Measurements from ENCODE around the gene DRAM1. TPM values are rescaled to one million over a fixed set of nuclear protein-coding genes. Genes with fewer than 3 reads are reported as not detected.
"Not testable (repeated sequence)": the region's sequence is repeated elsewhere in the genome, so short reads cannot be mapped to it uniquely, and the experiment has no call there.

The DRAM1 gene
- polyA plus RNA-seq, 10 donors, result 2.7 to 4.6 (median 4.3) TPM

- no peak for DNase-seq
Measured at GRCh38 chr12:101858361-101858760, 19.0 kb upstream of the DRAM1 start.

DNA sequence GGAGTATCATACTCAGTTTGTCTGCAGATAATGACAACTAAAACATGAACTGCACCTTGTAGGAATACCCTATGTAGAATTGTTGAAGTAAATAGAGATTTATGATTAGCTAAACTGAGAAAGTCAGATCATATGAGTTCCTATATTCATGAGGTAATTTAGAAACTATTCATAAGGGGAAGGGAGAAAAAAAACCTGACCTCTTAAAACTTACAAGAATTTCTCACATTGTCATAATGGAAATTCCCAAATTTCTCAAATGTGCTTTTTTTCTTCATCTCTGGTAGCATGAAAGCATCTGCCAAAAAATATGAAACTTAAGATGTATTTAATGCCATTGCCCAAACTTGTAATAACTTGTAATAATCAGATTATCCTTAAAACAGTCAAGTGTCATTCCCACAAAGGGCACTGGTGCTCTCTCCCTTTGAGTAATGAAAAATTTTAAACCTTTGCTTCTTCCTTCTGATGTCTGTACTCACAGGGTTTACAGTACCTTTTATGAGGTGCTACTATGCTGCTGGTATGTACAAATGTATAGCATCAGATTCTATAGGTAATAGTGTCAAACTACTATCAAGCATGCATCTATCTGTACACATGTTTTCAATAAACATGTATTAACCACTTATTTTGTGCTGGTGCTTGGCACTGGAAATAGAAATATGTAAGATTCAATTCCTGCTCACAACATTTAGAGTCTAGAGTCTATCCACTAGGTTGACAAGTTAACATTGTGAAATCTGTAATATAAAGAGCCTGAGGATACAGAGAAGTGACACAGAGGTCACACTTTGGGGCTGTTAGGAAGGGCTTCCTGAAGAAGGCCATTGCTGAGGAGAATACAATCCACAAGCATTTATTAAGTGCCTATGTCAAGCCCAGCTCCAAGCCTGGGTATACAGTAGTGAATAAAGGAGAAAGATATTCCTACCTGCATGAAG lies 17.4 kb upstream of the DRAM1 start:
- DNase-seq, result no peak

DNA sequence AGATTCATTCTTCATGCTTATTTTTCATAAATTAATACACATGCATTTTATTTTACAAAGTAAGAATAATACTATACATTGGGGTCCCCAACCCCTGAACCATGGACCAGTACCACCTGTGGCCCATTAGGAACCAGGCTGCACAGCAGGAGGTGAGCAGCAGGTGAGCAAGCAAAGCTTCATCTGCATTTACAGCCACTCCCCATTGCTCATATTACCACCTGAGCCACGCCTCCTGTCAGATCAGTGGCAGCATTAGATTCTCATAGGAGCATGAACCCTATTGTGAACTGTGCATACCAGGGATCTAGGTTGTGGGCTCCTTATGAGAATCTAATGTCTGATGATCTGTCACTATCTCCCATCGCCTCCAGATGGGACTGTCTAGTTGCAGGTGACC lies 15.7 kb upstream of the DRAM1 start:
- DNase-seq, result not testable (repeated sequence)

DNA sequence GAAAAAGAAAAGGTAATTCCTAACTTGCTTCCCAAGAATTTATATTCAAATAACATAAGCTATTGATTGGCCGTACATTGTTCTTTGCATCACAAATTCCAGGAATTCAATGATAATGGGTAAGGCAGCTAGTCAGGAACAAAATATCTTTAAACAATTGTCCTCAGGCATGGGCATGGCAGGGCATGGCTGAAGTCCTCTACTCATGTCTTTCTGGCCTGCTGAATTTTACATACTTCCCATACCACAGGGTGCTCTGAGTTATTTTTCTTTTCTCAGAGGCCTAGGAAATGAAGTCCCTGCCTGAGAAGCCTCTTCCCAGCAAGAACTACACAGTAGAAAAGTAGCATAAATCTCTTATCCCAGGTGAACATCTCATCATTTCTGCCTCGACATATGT lies 15.1 kb upstream of the DRAM1 start:
- DNase-seq, result no peak

DNA sequence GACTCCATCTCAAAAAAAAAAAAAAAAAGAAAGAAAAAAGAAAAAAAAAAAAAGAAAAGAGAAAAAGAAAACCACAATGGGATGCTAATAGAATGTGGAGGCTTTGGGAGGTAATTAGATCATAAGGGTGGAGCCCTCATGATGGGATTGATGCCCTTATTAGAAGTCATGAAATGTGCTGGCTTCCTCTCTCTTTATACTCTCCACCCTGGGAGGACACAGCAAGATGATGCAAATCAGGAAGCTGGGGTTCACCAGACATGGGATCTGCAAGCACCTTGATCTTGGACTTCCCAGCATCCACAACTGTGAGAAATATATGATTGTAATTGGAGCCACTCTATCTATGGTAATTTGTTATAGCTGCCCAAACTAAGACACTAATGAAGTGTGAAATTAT lies 13.4 kb upstream of the DRAM1 start:
- no peak for DNase-seq

- DNase-seq, result no peak
Measured at GRCh38 chr12:101866615-101867373, 10.6 kb upstream of the DRAM1 start.

DNA sequence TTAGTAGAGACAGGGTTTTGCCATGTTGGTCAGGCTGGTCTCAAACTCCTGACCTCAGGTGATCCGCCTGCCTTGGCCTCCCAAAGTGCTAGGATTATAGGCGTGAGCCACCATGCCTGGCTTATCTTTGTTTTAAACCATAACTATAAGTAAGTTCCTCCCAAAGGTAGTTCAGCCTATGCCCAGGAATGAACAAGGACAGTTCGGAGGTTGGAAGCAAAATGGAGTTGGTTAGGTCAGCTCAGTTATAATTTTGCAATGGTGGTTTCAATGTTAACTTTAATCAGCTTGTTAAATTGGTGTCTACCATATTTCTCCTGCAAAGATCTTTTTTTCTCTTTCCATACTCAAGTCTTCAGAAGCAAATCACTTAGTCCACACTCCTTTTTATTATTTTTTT lies 9.8 kb upstream of the DRAM1 start:
- DNase-seq, result not testable (repeated sequence)

DNA sequence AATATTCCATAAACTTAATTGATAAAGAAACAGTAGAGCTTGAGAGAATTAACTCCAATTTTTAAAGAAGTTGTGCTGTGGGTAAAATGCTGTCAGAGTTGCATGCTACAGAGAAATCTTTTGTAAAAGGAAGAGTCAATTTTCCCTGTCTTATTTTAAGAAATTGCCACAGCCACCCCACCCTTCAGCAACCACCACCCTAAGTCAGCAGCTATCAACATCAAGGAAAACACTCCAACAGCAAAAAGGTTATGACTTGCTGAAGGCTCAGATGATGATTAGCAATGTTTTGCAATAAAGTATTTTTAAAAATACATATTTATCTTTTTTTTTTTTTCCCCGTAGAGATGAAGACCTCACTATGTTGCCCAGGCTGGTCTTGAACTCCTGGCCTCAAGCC lies 6.5 kb upstream of the DRAM1 start:
- no peak for DNase-seq

DNA sequence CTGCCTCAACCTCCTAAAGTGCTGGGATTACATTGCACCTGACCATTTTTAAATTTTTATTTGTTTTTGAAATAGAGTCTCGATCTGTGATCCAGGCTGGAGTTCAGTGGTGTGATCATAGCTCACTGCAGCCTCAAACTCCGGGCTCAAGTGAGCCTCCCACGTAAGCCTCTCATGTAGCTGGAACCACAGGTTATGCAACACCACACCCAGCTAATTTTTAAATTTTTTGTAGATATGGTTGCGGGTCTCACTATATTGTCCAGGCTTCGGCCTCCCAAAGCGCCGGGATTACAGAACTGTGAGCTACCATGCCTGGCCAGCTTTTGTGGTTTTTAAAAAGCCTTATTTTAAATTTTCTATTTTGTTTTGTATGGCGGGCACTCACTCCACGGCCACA lies 2.2 kb upstream of the DRAM1 start:
- no peak for DNase-seq

DNA sequence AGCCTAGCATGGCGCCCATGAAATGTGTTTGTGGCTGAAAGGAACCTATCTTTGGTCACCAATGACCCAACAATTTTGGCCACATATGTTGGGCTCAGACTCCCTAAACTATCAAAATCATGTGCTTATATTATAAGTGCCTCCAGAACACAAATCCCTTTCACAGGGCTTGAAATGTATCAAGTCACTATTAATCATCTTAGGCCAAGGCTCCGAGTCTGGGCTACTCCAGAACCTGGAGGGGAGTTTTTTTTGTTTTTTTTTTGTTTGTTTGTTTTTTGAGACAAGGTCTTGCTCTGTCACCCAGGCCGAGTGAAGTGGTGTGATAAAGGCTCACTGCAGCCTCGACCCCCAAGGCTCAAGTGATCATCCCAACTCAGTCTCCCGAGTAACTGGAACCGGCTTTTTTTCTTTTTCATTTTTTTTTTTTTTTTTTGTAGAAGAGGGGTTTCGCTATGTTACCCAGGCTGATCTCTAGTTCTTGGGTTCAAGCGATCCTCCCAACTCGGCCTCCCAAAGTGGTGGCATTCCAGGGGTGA lies 989 bp upstream of the DRAM1 start:
- peak in 2 of 3 donors; percentile 8 to 43 for DNase-seq

GRCh38 chr12:101877806-101878242 lies 444 bp downstream of the DRAM1 start:
- peak in 1 of 3 donors; percentile 25 for DNase-seq

DNA sequence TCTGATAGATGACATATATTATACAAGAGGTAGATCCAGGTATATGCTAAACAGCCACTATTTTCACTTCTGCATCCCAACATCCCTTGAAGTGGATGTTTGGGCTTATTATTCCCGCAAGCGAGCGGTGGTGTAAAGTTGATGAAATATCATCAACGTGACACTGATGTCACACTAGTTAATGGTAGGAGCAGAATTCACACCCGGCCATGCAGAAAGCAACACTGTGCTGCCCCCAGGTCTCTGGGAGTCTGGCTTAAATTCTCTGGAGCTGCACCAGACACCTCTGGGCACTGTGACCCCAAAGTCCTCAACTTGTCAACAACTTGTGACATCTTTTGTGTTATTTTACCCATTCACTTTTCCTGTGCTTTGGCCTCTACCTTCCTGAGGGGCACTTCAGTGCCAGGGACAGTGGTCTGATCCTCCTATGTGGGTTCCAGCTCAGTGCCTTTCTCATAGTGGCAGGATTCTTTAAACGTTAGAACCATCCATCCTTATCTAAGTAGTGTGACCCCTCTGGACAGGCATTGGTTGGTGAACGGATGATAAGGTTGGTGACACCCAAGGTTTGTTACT lies 952 bp downstream of the DRAM1 start:
- DNase-seq, result peak in 1 of 3 donors; percentile 44

- DNase-seq, result no peak
Measured at GRCh38 chr12:101880769-101881168, 3.4 kb downstream of the DRAM1 start.

DNA sequence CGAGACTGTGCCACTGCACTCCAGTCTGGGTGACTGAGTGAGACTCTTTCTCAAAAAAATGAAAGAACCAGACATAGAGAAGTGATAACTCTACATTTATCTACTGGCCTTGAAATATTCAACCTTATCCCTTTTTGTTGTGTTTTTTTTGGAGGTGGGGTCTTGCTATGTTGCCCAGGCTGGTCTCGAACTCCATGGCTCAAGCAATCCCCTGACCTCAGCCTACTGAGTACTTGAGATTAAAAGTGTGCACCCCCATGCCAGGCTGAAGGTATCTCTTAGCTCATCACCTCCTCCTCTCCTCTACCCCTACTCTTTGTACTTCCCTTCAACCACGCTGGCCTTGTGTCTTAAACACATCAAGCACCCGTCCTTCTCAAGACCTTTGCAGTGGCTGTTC lies 3.8 kb downstream of the DRAM1 start:
- DNase-seq, result no peak

GRCh38 chr12:101884174-101884573 lies 6.8 kb downstream of the DRAM1 start:
- DNase-seq, result no peak

GRCh38 chr12:101884781-101885340 lies 7.5 kb downstream of the DRAM1 start:
- not testable (repeated sequence) for DNase-seq

DNA sequence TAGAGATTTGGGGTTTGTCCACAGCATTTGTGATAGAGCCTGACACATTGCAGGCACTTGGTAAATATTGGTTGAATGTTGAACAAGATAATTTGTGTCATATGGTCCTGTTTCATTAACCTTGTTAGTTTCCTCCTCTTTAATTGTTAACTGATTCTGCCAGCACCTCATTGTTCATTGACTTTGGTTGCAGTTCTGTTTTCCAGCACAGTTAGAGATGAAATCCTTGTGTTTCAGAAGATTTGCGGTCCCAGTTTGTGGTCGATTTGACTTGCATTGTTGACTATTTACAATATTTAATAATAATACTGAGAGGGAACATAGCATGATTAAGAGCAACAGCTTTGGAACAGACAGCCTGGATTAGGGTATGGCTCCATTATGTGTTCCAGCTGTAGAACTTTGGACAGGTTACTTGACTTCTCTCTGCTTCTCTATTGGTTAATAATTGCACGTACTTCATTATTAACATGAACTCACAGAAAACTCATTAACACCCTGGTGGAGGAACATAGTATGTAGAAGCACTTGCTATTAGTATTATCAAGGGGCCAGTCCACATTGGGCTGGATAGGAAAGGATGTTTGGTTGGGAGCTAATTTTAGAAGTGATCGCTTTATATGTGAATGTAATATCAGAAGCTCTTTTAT lies 8.7 kb downstream of the DRAM1 start:
- DNase-seq, result no peak

- DNase-seq, result no peak
Measured at GRCh38 chr12:101889211-101889752, 11.9 kb downstream of the DRAM1 start.

- peak in 2 of 3 donors; percentile 20 to 43 for DNase-seq
Measured at GRCh38 chr12:101891462-101891971, 14.1 kb downstream of the DRAM1 start.

- no peak for DNase-seq
Measured at GRCh38 chr12:101892794-101893193, 15.4 kb downstream of the DRAM1 start.

DNA sequence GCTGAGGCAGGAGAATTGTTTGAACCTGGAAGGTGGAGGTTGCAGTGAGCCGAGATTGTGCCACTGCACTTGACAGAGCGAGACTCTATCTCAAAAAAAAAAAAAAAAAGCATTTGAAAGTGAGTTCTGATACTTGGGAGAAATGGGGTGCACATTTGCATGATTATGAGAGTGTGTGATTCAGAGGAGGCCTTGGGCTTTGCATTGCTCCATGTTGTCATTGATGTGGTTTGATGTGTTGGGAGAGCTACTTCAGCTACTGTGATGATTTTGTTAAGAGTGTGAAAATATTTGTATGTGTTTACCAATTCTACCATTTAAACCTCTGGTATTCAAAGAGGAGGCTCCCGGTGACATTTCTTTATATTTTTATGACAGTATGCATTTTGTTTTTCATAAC lies 24.4 kb downstream of the DRAM1 start:
- no peak for DNase-seq

All from muscle of back (tissue), 11 donors.